HG02870 (cell line): Measurements from ENCODE around the gene TOM1L1.

Source experiments
- ATAC-seq: cut with Tn5 transposase; IDR thresholded peaks from one replicate; pipeline ENCODE4 v1.9.1; 2021; ENCODE audit warnings: mild to moderate bottlenecking, moderate library complexity; ENCODE audit not compliant: unreplicated experiment

TOM1L1 gene

DNA sequence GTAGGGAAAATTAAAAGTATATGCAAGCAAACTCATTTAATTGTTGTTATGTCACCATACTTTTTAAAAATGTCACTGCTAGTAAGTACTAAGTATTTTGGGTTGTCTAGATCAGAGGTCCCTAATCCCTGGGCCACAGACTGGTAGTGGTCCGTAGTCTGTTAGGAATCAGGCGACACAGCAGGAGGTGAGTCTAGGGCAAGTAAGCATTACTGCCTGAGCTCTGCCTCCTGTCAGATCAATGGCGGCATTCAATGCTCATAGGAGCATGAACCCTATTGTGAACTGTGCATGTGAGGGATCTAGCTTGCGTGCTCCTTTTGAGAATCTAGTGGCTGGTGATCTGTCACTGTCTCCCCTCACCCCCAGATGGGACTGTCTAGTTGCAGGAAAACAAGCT, 89.5 kb downstream of the TOM1L1 start:
- no peak for ATAC-seq

DNA sequence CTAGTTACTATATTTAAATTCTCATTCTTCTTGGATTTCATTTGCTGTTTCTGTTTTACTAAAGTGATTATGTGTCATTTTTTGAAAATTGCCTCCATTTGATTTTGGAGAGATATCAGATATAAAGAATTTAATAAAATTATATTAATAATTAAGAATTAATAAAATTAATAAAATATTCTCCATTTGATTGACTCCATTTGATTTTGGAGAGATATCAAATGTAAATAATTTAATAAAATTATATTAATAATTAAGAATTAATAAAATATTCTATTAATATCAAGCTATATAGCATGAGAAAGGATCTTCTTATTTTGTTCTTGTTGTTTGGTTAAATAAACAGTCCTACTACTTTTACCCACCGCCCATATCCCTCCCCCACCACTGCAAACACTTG, 90.9 kb downstream of the TOM1L1 start:
- ATAC-seq, result no peak

DNA sequence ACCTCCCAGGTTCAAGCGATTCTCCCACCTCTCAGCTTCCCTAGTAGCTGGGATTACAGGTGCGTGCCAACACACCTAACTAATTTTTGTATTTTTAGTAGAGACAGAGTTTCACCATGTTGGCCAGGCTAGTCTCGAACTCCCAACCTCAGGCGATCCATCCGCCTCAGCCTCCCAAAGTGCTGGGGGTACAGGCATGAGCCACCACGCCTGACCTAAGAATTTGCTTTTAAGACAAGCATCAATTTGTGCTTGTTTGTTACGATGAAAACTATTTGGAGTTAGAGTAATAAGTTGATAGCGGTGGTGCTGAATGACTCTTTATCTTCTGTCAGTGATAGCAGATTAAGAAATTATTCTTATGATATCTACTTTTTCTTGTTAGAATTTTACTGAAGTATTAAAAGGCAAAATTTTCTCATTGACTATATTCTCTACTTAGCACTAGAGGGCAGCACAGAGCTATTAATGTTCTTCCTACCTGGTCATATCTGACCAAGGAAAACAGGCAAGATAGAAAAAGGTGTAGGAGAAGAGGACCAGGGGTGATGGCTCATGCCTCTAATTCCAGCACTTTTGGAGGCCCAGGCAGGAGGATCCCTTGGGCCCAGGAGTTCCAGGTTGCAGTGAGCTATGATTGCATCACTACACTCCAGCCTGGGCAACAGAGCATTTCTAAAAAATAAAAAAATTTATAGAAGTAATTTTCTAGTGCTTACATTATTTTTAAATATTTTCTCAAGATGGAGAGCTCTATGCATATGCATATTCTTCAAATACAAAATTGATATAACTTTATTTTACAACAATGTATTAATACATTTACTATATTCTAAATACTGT, 92.4 kb downstream of the TOM1L1 start:
- no peak for ATAC-seq

DNA sequence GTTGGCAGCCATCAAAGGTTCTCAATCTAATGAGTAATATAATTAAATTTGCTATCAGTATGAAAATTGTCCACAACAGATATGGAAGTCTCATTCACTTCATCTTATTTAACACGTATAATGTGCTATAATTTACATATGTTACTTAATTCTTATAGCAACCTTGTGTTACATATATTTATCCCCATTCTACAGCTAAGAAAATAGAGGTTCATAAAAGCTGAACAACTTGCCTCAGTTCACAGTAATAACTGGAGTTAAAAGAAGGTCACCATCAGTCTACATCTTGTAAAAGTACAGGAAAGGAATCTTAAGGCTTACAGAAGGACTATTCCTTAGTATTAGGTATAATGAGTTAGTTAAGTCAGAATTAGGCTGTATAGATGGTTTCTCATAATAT, 95.8 kb downstream of the TOM1L1 start:
- no peak for ATAC-seq

DNA sequence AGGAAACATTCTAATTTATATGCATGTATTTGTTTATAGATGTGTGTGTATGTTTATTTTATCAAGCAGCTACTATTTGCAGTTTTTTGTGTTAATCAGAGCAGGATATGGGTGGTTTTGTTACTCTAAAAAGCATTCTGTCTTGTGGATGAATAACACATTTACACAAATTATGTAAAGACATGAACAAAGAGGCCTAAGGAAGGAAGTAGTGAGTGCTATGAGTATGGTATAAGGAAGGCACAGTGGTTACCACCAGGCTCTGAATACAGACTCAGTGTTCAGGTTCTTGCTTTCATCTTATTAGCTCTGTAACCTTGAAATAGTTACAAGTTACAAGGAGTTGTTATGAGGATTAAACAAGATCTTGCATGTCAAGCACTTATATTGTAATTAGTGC, 101.8 kb downstream of the TOM1L1 start:
- no peak for ATAC-seq

DNA sequence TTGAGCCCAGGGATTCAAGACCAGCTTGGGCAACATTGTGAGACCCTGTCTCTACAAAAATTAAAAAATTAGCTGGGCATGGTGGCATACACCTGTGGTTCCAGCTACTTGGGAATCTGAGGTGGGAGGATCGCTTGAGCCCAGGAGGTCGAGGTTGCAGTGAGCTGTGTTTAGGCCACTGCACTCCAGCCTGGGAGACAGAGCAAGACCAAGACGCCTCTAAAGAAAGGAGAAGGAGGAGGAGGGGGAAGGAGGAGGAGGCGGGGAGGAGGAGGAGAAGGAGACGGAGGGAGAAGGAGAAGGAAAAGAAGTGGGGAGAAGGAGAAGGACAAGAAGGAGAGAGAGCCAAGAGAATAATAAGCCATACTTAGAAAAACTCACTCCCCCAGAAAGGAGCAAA, 103.8 kb downstream of the TOM1L1 start:
- no peak for ATAC-seq

DNA sequence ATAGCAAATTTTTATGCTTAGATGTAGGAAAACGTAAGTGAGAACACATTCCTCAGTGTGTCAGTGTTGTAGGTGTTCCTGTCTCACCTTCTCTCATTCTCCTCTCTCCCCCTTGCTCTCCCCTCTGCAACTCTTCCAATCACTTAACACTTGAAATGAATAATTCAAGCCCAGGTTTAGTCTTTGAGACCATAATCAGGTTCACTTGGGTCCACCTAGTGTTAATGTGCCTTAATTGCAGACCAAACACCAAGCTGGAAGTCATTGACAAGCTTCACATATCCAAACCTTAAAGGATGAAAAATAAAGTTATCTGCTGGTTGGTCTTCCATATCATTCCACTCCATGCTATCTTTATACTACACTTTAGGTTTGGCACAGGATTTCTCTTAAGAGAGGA, 104.9 kb downstream of the TOM1L1 start:
- ATAC-seq, result no peak
